Caco-2 (cell line): ENCODE results near the gene TEX22. TPM values are rescaled to one million over a fixed set of nuclear protein-coding genes. Genes with fewer than 3 reads are reported as not detected.

Experiments used
- BruUV-seq: library from RNA; stranded (reverse); fragments of 400-500 nt; replicated peaks from 2 replicates; lab custom pipeline; 2021; lab: Mats Ljungman, UMichigan
- CTCF ChIA-PET: fragments of 300-600 bp; sonication (Branson Sonifier 250); formaldehyde crosslinking; loops from one replicate; lab custom pipeline; 2022; ENCODE audit warnings: antibody characterized with exemption; lab: Charles Lee
- POLR2A ChIA-PET: fragments of 300-600 bp; sonication (Branson Sonifier 250); formaldehyde crosslinking; loops from one replicate; lab custom pipeline; 2022; ENCODE audit warnings: antibody characterized with exemption; lab: Charles Lee
- DNase-seq, 2 experiments: peaks; one replicate each; pipeline versions ENCODE4 v3.0.0 to v3.0.0-alpha.2; 2020 to 2022
- H3K27me3 ChIP-seq: replicated peaks from 2 replicates; pipeline ENCODE4 v1.6.0; 2011; ENCODE audit warnings: low read length; ENCODE audit not compliant: control insufficient read depth, insufficient read depth
- H3K36me3 ChIP-seq: 2 replicates; pipeline ENCODE4 v1.5.1; 2011; ENCODE audit warnings: low read length; ENCODE audit not compliant: control insufficient read depth, insufficient read depth
- H3K4me1 ChIP-seq: fragments of 250-450 bp; sonication (Bioruptor Pico); 2 replicates; pipeline ENCODE4 v1.5.1; 2020; ENCODE audit warnings: mild to moderate bottlenecking
- H3K4me3 ChIP-seq: 2 replicates; pipeline ENCODE4 v1.5.1; 2011; ENCODE audit warnings: low read depth, mild to moderate bottlenecking, control low read depth, low read length
- H3K9me3 ChIP-seq: fragments of 250-450 bp; sonication (Bioruptor Pico); 2 replicates; pipeline ENCODE4 v1.5.1; 2020; ENCODE audit warnings: mild to moderate bottlenecking, moderate library complexity
- H3K27ac Mint-ChIP-seq: one replicate; pipeline ENCODE4 v1.8.0; 2022; ENCODE audit warnings: mixed read lengths; ENCODE audit not compliant: unreplicated experiment
- H3K27me3 Mint-ChIP-seq: one replicate; pipeline ENCODE4 v1.8.0; 2022; ENCODE audit warnings: mixed read lengths; ENCODE audit not compliant: insufficient read depth, unreplicated experiment
- H3K36me3 Mint-ChIP-seq: one replicate; pipeline ENCODE4 v1.8.0; 2022; ENCODE audit warnings: mild to moderate bottlenecking, mixed read lengths; ENCODE audit not compliant: insufficient read depth, unreplicated experiment
- H3K4me1 Mint-ChIP-seq: one replicate; pipeline ENCODE4 v1.8.0; 2022; ENCODE audit warnings: low read depth, mixed read lengths; ENCODE audit not compliant: unreplicated experiment
- H3K4me3 Mint-ChIP-seq: one replicate; pipeline ENCODE4 v1.8.0; 2022; ENCODE audit warnings: mild to moderate bottlenecking, moderate library complexity, mixed read lengths; ENCODE audit not compliant: unreplicated experiment
- H3K9me3 Mint-ChIP-seq: one replicate; pipeline ENCODE4 v1.8.0; 2022; ENCODE audit warnings: mixed read lengths; ENCODE audit not compliant: unreplicated experiment
- CTCF ChIP-seq, 2 experiments: fragments of 200-600 bp in 1 of 2; IDR thresholded peaks; 1 replicate in 1 of 2; 2 replicates in 1 of 2; pipeline versions ENCODE4 v1.5.1 to v1.8.0; 2011 to 2022; ENCODE audit warnings: antibody characterized with exemption in 1 of 2, control low read depth in 1 of 2, inconsistent platforms in 1 of 2, low read depth in 1 of 2, low read length in 1 of 2, mild to moderate bottlenecking in 1 of 2, moderate library complexity in 1 of 2; ENCODE audit not compliant: insufficient read depth in 1 of 2, severe bottlenecking in 1 of 2, unreplicated experiment in 1 of 2
- intact Hi-C: fragments of 100-400 bp; cut with micrococcal nuclease; formaldehyde crosslinking; loops from one replicate; pipeline ENCODE4 v1.10.0; 2022; ENCODE audit not compliant: unreplicated experiment
- total RNA-seq: library from RNA; stranded (reverse); gene quantifications from 2 replicates; pipeline ENCODE4 v1.2.3, GENCODE V29; 2022

Gene TEX22
- total RNA-seq, 1 experiment from 2014 or later, result 0.86 TPM

- no peaks in the 10 kb centered on the region for H3K4me1 Mint-ChIP-seq
- H3K27me3 Mint-ChIP-seq, result no peaks in the 10 kb centered on the region
- no peaks in the 10 kb centered on the region for H3K9me3 Mint-ChIP-seq
- POLR2A ChIA-PET, result no interaction called here
- H3K27ac Mint-ChIP-seq, result no peak overlapping the region
- CTCF ChIA-PET, result no interaction called here
- Histone ChIP-seq H3K36me3 (no peaks in the 10 kb centered on the region), H3K27me3 (no peaks in the 10 kb centered on the region), H3K4me3 (no peak overlapping the region), H3K4me1 (no peaks in the 10 kb centered on the region), H3K9me3 (no peaks in the 10 kb centered on the region)
- no peak for DNase-seq
- peaks cover 24% of the 10 kb centered on the region for H3K36me3 Mint-ChIP-seq
- no peak overlapping the region for H3K4me3 Mint-ChIP-seq
- TF ChIP-seq CTCF (IDR thresholded peaks at IDR 0.05; ENCODE audit: insufficient read depth in 1 of 2, low read depth in 1 of 2, low read length in 1 of 2, severe bottlenecking in 1 of 2, unreplicated experiment in 1 of 2), result no peak
- intact Hi-C loops, result no loop called here
- BruUV-seq, result no TSS peak
Observed at GRCh38 chr14:105374389-105374788, 23.9 kb upstream of the TEX22 start.

- Mint-ChIP-seq H3K4me1 (no peaks in the 10 kb centered on the region), H3K27ac (no peak overlapping the region), H3K4me3 (no peak overlapping the region), H3K27me3 (no peaks in the 10 kb centered on the region), H3K36me3 (peaks cover 28% of the 10 kb centered on the region), H3K9me3 (no peaks in the 10 kb centered on the region)
- H3K4me1 ChIP-seq, result no peaks in the 10 kb centered on the region
- no peaks in the 10 kb centered on the region for H3K36me3 ChIP-seq
- no TSS peak for BruUV-seq
- no peak for TF ChIP-seq CTCF (IDR thresholded peaks at IDR 0.05; ENCODE audit: insufficient read depth in 1 of 2, low read depth in 1 of 2, low read length in 1 of 2, severe bottlenecking in 1 of 2, unreplicated experiment in 1 of 2)
- H3K9me3 ChIP-seq, result no peaks in the 10 kb centered on the region
- no peaks in the 10 kb centered on the region for H3K27me3 ChIP-seq
- no peak for DNase-seq
- ChIA-PET CTCF (no interaction called here), POLR2A (no interaction called here)
- intact Hi-C loops, result no loop called here
- no peak overlapping the region for H3K4me3 ChIP-seq
Observed at GRCh38 chr14:105375635-105376057, 22.7 kb upstream of the TEX22 start.

GRCh38 chr14:105376521-105377440, 21.6 kb upstream of the TEX22 start:
- Mint-ChIP-seq H3K27me3 (no peaks in the 10 kb centered on the region), H3K27ac (no peak overlapping the region), H3K36me3 (peaks cover 28% of the 10 kb centered on the region), H3K4me1 (no peaks in the 10 kb centered on the region), H3K9me3 (no peaks in the 10 kb centered on the region), H3K4me3 (no peak overlapping the region)
- TF ChIP-seq CTCF (IDR thresholded peaks at IDR 0.05; ENCODE audit: insufficient read depth in 1 of 2, low read depth in 1 of 2, low read length in 1 of 2, severe bottlenecking in 1 of 2, unreplicated experiment in 1 of 2), result no peak
- Histone ChIP-seq H3K4me1 (no peaks in the 10 kb centered on the region), H3K27me3 (no peaks in the 10 kb centered on the region), H3K4me3 (no peak overlapping the region), H3K9me3 (no peaks in the 10 kb centered on the region), H3K36me3 (no peaks in the 10 kb centered on the region)
- POLR2A ChIA-PET, result no interaction called here
- intact Hi-C loops, result no loop called here
- CTCF ChIA-PET, result interaction anchor here (0.5 kb wide), 1 partner anchor 1284 kb away, joined by 6 read pairs; no protein-coding TSS in a partner anchor
- DNase-seq, result no peak
- BruUV-seq, result no TSS peak
